Stimulated activated CD8-positive, alpha-beta memory T cell treated with anti-CD3 and anti-CD28 coated beads, Interleukin-2, amount 100 ng/mL, for 48 hours (primary cell): ENCODE measurements around the gene ZNF444.

Experiments
- DNase-seq, 2 donors: peaks; one replicate each; pipeline ENCODE4 v3.0.0-alpha.2; 2020; ENCODE audit warnings: low read depth in 2 of 2

Gene ZNF444

DNA sequence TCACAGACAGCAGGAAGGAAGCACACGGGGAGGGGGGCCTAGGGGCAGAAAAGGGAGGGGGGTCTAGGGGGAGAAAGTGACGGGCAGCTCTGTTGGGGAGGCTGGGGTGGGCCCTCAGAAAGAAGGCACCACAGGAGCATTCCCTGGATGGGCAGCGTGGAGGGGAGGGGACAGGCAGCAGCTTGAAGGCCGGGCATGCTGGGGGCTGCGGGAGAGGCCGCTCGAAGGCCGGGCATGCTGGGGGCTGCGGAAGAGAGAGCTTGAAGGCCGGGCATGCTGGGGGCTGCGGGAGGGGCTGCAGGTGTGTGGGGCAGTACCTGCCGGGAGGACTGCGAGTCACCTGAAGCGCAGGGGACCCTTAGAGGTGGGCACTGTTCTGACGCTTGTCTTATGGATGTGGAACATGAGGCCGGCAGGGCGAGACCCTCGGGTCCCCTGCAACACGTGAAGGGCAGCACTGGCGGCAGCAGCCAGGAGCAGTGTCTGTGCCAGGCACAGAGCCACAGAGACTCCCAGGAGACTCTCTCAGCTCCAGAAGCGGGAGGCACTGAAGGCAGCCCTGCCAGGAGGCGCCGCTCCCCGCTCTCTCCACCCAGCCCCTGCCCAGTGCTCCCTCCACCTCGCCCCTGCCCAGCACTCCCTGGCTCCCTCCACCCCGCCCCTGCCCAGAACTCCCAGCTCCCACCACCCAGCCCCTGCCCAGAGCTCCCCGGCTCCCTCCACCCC, 33.3 kb upstream of the ZNF444 start:
- DNase-seq, result no peak

DNA sequence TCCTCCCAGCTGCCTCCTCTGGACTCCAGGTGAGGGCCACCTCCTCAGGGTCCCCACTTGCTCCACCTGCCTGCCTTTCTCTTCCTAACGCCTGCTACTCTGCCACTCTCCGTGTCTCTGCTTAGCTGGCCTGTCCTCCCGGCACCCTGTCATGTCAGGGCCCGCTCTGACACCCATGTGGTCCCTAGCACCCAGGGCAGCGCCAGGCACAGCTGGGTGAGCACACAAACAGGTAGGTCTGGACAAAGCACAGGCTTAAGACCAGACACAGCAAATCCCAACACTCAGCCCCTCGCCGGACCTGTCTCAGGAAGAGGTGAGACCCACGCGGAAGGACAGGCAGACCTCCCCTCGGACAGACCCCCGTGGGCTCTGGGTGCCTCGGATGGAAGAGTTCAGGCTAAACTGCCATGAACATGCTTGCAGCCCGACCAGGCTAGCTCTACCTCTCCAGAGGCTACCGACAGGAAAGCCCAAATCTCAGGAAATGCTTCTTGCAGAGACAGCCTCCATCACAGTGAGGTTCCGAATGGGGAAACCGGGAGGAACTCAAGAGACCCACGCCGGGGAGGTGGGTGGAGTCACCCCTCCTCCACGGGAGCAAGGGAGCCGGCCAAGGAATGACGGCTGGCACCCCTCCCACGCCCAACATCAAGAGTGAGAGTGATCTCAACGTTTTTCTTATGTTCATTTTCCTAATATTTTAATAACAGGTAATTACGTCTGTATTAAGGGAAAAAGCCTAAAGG, 32.5 kb upstream of the ZNF444 start:
- no peak for DNase-seq

DNA sequence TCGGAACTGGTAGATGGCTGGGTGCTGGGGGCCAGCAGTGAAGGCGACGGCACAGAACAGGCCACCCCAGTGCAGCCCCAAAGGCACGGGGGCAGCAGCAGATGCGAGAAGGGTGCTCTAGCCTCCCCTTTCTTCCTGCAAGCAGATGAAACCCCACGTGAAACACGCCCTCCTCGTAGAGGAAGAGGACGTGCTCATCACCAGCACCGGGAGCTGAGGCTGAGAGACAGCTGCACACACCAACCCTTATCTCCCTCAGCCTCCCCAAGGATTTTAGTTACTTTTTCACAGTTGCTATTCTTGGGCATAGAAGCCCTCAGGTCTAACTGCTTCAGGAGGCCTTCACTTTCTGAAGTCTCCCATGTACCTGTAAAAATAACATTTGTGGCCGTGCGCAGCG, 31.9 kb upstream of the ZNF444 start:
- DNase-seq, result no peak

DNA sequence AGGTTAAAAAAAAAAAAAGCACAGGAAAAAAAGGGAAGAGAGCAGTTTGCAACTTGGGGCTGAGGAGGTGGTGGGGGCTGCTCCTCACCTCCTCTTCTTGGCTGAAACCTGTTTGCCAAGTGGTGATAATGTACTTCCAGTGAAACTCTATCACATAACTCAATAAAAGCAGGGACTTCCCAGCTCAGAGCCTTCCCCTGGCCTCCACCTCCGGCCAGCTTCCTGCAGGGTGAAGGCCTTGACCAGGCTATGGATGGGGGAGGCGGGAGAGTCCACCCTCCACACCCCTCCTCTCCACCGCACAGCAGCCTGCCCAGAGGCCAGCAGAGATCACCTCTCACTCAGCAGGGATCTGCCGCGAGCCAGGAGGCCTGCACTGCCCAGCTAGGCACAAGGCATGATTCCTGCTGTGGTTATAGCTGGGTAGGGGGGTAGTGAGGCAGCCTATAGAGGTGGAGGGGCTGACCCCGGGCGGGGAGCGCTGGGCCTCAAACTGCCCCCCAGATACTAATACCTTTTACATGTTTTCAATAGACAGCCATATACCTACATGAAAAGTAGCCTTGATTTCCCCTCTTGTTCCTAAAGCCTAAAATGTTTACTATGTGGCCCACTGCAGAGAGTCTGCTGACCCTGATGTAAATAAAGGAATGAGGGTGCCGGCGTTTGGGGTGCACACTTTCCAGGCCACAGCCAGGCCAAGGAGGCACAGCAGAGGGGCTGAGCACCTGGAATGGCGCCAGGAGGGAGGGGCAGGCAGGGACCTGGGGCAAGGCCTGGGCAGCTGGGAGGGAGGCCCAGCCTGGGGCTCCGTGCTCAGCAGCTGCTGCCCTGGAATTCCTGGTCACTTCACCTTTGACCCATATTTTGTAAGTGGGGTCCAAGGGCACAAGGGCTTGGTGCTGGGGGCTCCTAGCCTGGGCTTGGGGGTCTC, 30.3 kb upstream of the ZNF444 start:
- DNase-seq, result no peak

DNA sequence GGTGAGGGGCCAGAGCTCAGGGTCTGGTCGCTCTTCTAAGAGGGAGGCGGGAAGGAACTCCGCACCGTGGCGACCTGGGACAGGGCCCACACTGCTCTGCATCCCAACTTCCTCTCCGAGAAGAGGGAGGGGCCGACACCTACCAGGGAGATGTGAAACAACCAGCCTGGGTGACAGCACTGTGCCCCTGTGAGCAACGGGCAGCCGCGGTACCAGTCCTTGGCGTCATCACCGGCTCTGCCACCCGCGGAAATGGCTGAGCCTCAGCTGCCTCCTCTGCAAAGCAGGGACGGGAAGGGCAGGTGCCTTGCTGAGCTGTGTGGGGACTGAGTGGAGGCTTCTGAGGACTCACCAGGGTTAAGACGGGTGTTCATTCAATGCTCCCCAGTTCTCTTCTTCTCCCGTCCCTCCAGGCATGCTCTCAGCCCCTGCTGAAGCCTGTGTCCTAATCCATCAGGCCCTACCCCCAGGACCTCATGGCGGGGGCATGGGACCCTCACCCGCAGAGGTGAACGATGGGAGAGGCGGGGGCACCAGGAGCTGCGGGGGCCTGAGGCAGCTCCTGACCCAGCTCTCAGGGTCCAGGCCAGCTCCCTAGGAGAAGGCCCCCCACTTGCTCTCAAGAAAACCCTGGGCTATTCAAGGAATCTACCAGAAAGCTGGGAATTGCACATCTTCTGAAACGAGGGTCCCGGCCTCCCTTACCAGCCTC, 29.3 kb upstream of the ZNF444 start:
- DNase-seq, result peak in 1 of 2 donors; percentile 33

DNA sequence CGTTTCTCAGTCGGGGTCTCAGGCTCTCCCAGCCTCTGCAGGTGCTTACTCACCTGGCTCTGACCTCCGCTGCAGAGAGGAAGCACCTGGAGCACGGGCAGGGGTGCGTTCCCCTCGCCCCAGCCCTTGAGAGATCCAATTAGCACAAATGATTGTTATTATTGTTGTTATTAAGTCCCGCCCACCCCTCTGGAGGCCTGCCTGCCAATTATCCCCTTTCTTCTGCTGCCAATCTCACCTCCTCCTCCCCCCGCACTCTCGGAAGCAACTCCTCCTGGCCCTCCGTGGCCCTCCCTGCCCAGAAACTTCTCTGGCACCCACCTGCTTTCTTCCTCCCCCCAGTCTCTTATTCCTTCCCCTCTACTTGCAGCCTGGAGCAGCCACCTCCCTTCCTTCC, 28.8 kb upstream of the ZNF444 start:
- no peak for DNase-seq

DNA sequence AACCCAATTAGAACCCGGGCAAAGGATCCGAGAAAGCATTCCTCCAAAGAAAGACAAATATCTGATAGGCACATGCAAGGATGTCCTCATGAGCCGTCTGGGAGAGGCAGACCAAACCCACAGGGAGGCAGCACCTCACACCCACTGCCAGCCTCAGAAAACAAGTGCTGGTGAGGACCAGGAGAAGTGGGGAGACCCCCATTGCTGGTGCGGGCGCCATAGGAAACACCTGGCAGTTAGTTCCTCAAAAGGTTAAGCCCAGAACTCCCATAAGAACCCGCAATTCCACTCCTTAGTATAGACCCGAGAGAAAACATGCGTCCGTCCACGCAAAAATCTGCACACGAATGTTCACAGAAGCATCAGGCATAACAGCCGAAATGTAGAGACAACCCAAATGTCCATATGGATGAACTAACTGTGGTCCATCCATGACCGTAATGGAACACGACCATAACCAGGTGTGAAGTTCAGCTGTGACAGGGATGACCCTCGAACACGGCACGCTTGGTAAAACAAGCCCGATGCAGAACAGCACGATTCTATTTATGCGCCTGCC, 27.9 kb upstream of the ZNF444 start:
- DNase-seq, result no peak

DNA sequence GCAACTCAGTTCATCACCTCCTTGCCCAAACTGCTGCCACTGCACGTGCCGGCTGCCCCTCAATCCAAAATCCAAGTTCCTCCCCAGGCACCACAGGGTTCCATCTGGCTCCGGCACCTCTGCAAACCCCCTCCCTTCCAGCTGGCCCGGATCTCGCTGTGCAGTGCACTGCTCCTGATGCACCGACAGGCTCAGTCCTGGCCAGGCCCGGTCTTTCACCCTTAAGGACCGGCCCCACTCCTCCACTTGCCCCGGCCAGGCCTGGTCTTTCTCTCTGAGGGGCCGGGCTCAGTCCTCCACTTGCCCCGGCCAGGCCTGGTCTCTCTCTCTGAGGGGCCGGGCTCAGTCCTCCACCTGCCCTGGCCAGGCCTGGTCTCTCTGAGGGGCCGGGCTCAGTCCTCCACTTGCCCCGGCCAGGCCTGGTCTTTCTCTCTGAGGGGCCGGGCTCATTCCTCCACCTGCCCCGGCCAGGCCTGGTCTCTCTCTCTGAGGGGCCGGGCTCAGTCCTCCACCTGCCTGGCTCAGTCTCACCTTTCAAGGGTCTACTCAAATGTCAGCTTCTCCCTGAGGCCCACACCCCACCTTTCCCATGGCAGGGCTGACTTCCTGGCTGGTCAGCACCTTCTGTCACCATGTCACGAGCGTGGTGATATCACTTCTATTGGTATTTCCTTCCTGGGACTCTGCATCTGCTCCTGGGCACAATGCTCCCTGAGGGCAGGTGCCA, 26.9 kb upstream of the ZNF444 start:
- no peak for DNase-seq

DNA sequence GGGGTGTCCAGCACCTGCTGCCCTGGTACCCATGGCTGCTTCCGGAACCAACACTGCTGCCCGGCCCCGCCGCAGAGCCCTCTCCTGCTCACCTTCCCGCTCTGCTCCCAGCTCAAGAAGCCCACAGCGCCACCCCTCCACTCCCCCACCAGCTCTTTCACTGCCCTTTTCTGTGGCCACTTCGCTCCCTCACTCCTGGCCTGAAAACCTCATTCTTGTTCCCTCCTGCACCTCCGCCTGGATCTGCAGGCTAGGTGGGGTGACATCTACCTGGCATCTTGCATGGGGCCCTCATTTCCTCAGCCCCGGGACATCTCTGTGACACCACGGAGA, 26.3 kb upstream of the ZNF444 start:
- DNase-seq, result no peak

DNA sequence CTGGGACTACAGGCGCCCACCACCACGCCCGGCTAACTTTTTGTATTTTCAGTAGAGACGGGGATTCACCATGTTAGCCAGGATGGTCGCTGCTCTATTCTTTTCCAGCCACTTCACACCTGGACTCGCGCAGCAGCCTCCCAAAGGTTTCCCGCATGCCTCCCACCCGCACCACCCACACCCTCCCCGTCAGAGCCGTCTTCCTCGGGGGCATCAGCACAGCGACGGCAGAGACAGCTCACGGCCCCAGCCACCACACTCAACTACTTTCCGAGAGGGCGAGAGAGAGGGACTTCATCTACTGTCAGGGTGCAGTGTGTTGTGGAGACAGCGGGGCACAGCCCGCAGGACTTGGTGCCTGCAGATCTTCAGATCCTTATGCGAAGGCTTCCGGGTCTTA, 25.6 kb upstream of the ZNF444 start:
- no peak for DNase-seq

DNA sequence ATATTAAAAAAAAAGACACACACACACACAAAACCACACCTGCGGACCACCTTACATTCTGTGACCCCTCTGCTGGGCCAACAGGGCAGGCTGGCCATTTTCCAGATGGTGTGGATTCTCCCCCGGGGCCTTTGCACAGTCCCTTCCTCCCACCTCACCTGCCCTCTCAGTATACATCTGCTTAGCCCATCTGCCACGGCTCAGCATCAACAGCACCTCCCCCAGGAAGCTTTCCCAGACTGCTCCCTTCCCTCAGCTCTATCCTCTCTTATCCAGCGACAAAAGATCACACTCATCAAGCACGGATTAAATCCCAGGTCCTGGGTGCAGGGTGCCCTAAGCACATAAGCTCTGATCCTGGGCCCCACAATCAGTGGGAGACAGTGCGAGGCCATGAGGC, 24.5 kb upstream of the ZNF444 start:
- DNase-seq, result no peak

DNA sequence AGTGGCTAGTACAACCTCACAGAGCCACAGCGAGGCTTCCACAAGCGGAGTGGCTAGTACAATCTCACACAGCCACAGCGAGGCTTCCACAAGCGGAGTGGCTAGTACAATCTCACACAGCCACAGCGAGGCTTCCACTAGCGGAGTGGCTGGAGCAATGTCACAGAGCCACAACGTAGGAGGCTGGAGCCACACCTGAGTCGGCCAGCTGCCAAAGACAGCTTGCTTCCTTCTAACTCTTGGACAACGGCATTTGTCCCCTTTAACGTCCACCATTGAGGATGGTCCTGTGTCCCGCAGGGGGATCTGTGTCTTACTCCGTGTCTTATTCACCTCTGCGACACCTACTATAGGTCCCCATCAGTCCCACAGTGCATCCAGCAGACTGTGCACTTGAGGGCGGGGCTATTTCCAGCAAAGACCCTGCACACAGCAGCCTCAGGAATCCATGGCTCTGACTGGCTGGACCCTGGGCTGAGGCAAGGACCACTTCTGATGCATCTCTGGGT, 23.7 kb upstream of the ZNF444 start:
- no peak for DNase-seq

DNA sequence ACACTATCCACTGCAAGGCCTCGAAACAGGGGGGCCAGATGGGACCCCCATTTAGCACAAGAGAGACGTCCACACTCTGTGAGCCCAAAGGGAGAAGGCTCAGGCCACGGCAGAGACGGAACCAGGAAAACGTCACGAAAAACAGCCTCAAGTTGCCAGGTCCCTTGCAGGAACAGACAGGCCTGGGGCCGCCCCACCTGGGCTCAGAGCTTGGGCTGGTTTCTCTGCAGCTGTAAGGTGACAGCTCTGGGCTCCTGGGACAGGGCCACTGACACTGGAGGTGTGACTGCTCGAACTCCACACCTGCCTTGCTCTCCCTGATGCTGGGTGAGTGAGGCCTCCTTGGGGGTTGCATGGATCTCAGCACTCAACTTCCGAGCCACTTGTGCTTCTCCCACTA, 23.2 kb upstream of the ZNF444 start:
- no peak for DNase-seq

DNA sequence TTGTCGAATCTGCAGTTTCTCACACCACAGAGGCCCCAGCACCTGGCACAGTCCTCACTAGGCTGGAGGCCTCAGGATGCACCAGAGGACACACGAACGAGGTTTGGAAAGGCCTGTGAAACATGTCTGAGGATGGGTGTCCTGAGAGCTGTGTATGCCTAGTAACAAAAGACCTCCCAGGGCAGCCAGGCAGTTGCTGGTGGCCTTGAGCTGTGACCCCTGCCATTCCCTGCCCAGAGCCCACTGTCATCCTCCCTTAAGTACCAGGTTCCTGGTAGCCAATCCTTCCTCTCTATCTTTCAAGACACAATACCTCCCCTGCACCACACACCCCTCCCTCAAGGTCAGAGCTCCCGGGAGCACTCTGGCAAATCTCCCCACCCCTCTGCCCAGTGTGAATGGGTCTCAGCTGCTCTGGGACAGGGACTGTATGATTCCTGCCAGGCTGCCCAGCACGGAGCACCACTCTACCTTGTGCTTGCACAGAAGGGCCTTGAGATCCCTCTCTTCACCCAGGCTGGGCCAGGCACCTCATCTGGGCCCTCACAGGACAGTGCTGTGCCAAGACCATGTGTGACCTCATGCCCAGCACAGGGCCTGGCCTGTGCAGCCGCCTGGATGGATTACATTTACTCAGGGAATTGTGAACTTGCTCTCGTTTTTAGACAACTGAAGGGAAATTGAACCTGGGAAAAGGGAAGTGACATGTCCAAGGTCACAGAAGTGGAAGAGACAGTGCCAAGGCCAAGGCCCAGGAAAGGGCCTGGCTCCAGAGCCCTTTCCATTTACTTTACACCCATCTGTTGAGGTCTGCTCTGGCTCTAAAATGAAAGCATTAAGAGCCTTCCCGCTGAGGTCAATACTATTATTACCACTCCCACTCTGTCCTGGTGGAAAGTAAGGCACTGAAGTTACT, 22.2 kb upstream of the ZNF444 start:
- DNase-seq, result no peak

DNA sequence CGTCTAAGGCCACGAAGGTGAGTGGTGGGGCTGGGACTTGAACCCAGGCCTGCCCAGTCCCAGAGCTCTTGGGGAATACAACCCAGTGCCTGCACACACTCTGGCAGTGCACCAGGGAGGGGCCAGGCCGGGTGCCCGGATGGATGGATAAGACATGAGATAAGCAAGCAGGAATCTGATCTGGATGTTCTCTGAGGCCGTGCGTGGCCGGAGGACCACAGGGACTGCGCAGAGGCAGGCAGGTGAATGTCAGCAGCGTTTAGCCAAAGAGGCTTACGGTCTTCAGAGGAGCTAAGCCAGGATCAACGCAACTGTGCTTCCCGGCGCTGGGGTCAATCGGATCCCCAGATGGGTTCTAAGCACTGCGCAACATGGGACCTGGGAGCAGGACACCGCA, 21.5 kb upstream of the ZNF444 start:
- DNase-seq, result no peak

DNA sequence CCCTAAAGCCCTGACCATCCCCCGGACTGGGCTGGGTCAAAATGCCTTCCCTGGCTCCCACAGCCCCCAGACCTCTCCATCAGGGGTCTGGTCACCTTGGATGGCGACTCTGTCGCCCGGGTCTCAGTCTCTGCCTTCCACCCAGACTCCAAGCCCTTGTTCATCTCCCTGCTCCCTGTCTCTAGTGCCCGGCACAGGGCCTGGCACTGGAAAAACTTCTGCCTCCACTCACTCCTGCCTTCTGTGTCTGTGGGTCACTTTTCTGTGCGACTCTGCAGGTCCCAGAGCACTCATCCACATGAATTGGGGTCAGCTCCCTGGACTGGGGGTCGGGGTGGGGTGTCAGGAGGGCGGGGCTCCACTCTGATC, 21.1 kb upstream of the ZNF444 start:
- no peak for DNase-seq

DNA sequence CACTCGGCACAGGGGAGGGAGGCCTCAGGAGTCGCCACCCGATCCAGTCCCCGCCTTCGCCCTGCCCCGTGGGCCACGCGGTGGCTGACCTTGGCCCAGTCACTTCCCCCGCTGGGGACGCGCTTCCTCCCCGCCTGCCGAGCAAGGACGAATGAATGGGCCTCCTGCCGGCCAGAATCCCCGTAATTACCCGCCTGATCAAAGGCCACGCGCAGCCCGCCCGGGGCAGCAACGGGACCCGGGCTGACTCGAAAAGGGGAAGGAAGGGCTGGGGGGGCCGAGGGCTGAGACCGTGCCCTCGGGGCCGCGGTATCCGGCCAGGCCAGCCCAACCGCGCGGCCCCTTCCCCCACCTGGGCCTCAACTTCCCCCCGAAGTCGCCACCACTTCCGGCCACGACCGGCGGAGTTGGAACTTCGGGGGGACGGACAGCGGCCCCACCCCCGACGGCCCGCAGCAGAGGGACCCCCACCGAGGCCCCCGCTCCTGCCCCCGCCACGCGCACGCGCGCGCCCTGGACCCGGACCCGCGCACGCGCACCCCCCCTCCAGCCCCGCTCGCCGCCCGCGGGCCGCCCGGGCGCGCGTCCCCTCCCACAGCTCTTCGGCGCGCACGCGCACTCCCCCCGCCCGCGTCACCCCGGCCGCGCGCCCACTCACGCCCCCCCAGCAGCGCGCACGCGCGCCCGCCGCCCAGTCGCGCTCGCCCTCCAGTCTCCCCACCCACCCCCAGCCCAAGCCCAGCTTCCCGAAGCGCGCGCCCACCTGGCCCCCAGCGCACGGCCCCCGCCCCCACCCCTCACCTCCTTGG, 20.5 kb upstream of the ZNF444 start:
- peak; percentile 68 to 78 for DNase-seq

DNA sequence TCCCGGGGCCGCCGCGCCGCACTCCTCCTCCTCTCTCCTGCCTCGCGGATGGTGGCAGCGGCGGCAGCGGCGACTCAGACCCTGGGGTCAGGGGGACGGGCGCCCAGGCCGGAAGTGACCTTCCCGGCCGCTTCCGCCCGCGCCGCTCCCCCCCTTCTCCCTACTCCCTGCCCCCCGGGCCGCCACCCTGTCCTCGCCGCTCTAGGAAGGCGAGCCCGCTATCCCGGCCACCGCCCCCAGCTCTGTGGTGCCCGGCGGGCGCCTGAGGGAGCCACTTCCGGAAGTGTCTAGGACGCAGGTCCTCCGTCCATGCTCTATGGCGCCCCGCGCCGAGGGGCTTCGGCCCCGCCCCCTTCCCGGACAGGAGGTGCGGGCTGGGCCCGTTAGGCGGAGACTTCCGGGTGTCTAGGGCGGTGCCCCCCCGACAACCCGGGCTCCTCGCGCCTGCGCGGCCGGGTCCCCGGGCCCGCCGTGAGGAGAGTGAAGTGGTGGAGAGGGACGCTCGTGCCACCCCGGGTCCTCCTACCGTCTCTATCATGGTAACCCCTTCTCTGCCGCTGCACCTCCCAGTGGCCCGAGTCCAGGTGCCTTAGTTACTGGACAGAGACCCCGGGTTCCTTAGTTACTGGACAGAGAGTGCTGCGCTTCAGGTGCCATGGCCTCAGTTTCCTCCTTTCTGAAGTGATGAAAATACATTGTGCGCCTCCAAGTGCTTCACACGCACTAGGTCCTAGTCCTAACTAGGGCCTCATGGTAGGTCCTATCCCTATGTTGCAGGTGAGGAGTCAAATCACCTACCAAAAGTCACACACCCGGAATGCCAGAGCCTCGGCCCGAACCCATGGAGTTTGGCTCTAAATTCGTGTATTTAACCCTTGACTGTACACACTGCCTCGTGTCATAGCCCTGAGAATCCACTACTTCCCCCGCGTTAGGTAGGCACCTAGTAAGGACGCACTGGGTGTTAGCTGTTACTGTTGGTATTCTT, 19.6 kb upstream of the ZNF444 start, which contains the start of gene ZNF787:
TSS of gene ZNF787 (minus strand) at position 116 of the 988 bp plus-strand sequence. CDS start 18,078 bp downstream, outside the sequence.
- DNase-seq, result peak; percentile 97
